GM19397 (cell line): Measurements from ENCODE around the gene CABP4.
"Not testable (repeated sequence)": the region's sequence is repeated elsewhere in the genome, so short reads cannot be mapped to it uniquely, and the experiment has no call there.

Source experiments
- ATAC-seq: cut with Tn5 transposase; IDR thresholded peaks from one replicate; pipeline ENCODE4 v1.9.1; 2021; ENCODE audit warnings: mild to moderate bottlenecking, moderate library complexity; ENCODE audit not compliant: unreplicated experiment

Gene CABP4

DNA sequence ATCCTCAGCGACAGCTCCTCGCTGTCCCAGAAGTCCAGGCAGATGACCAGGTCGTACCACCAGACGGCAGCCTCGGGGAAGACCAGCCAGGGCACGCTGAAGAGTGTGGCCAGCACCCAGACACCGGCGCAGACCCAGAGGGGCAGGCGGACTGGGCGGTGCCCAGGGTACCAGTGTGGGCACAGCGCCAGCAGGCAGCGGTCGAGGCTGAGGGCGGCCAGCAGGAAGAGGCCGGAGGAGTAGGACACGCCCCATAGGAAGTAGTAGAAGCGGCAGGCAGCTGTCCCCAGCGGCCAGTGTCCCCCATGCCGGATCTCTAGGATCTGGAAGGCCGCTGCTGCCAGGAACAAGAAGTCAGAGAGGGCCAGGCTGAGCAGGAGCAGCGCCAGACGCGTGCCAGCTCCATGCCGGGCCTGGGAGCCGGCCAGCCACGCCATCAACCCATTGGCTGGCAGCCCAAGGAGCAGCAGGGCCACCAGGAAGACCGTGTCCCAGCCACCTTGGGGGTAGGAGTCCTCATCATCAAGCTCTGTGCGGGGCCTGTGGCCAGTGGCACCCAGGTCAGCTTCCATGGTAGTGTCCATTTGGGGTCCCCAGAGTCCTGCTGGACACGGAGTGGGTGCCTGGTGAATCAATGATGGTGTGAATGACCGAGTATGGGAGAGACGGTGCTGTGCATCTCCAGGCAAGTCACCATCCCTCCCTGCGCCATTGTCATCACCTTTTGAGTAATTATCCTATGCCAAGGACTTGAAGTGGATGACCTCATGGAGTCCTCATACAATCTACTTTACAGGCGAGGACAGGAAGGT is 2.8 kb upstream of the CABP4 start, which contains the start of gene GPR152:
Gene GPR152 (minus strand): TSS at position 589 of the 812 bp plus-strand sequence. CDS start 5 bp downstream, at position 584.
- ATAC-seq: no peak

DNA sequence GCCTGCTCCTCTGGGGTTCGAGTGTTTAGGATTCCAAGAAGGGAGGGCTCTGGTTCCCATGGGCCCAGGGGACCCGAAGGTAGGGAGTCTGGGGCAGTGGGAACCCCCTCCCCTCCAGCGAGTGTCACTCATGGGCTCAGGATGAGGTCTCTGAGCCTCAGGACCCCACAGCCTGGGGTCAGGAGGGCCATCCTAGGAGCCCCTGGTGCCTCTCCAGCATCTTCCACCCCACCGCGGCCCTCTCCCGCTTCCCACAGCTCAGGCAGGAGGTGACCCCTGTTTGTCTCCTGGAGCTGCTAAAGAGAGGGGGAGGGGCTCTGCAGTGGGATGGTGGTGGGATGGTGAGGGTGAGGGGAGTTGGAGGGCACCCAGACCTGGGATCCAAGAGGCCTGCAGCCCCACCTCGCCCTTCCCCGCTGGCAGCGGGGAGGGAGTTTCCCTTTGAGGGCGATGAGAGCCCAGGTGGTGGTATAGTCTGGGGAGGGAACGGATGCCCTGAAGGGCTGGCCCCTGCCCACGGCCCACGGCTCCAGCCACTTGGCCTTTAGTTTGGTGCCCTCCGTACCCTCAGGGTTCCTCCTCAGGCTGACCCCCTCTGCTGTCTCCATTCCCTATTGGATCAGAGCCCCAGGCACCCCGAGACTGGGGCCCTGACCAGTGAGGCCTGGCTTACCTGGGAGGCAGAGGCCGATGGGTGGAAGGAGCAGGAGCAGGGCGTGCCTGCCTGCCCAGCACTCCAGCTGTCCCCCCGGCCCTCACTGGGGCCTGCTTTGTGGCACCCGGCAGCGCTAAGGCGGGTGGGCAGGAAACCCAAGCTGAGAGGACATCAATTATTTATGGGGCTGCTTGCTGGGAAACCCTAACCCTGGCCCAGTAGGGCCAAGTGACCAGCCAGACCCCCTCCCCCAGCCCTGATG is 1.1 kb upstream of the CABP4 start:
- ATAC-seq: no peak

GRCh38 chr11:67456068-67456705 is 1.0 kb downstream of the CABP4 start:
- ATAC-seq: no peak

GRCh38 chr11:67457453-67457852 is 2.3 kb downstream of the CABP4 start:
- ATAC-seq: no peak

GRCh38 chr11:67458266-67458665 is 3.1 kb downstream of the CABP4 start:
- no peak for ATAC-seq

- ATAC-seq: no peak
Measured at GRCh38 chr11:67463186-67463585, 8.0 kb downstream of the CABP4 start.

DNA sequence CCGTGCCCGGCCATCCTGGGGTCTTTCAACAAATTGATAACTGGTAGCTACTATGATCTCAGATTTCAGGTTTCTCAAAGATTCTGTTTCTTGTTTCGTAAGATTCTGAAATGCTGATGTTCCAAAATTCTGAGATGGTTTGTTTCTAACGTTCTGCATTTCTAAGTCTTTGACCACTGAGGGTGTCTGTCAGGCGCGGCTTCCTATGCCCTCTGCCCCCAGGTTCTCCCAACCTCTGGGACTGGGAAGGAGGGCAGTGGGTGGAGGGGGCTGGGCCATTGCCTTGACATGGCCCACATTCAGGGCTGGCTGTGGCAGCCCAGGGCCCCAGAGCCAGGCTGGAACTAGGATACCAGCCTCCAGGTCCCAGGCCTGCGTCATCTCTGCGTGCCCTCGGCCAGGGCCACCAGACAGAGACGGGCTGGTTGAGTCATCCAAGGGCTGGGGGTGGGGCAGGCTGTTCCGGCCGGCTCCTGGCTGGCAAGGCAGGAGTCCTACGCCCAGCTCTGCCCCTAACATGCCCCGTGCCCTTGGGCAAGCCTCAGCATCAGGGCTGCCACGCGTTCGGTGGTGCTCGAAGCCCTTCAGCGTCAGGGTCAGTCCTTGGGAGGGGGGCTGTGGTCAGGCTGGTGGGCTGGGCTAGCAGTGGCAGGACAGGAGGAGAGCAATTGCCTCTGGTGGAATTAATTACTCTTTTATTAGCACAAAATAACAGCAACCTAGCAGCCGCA is 8.7 kb downstream of the CABP4 start:
- no peak for ATAC-seq

GRCh38 chr11:67464411-67465188 is 9.4 kb downstream of the CABP4 start:
- peak; percentile 47 for ATAC-seq

GRCh38 chr11:67465189-67465510 is 10.0 kb downstream of the CABP4 start:
- no peak for ATAC-seq

- ATAC-seq: not testable (repeated sequence)
Measured at GRCh38 chr11:67465530-67465929, 10.4 kb downstream of the CABP4 start.

- ATAC-seq: no peak
Measured at GRCh38 chr11:67466367-67466766, 11.2 kb downstream of the CABP4 start.

- no peak for ATAC-seq
Measured at GRCh38 chr11:67466962-67467771, 12.0 kb downstream of the CABP4 start.

GRCh38 chr11:67468056-67468455 is 12.9 kb downstream of the CABP4 start:
- ATAC-seq: no peak

DNA sequence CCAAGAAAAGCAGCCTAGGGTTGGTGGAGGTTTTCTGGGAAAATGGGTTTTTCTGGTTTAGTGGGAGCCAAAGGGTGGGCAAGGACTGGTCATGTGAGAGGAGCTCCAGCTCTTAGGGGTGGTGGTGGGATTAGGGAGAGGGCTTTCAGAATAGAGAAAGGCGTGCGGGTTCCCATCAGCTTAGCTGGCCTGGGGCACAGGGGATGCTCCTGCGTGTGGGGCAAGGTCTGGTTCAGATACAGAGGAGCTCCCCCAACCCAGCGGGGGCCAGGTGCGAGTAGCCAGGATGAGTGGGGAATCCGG is 13.3 kb downstream of the CABP4 start:
- ATAC-seq: no peak

- ATAC-seq: peak; percentile 74
Measured at GRCh38 chr11:67468759-67469507, 13.8 kb downstream of the CABP4 start, which contains the start of gene TMEM134. TMEM134 (minus strand) TSS chr11:67469251; CDS start chr11:67469192, 59 bp downstream.

DNA sequence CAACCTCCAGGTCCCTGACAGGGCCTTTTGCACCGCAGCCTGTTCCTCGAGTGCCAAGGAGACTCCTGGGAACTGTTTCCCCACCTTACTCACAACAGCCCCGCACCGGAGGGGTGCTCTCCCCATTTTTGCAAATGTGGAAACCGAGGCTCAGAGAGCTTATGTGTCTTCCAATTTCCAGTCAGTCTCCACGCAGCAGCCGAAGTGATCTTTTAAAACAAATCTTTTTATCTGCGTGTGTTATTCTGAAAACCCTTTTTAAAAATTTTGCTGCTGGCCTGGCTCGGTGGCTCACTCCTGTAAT is 14.3 kb downstream of the CABP4 start:
- ATAC-seq: no peak

DNA sequence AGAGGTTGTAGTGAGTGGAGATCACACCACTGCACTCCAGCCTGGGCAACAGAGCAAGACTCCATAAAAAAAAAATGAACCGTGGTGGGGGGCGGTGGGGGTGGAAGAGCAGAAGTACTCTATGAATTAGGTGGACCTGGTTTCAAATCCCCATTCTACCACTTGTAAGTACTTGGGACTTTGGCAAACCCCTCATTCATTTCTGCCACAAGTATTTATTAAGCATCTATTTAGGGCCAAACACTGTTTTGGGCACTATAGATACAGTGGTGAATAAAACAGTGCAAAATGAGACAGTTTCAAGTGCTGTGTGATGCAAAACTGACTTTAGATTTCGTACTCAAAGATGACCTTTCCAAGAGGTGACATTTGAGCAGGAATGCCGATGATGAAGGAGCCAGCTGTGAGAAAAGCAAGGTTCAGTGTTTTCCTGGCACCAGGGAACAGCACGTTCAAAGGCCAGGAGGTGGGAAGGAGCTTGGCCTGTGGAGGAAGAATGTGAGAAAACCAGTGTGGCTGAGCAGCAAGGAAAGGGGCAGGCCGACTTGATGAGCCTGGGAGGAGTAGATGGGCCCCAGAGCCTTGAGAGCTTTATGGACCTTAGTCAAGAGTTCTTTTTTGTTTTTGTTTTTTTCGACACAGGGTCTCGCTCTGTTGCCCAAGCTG is 15.3 kb downstream of the CABP4 start:
- ATAC-seq: no peak

- no peak for ATAC-seq
Measured at GRCh38 chr11:67472882-67473281, 17.7 kb downstream of the CABP4 start.
